SK-MEL-5 (cell line): Measurements from ENCODE around the gene MRPL42. TPM values are rescaled to one million over a fixed set of nuclear protein-coding genes. Genes with fewer than 3 reads are reported as not detected.

ENCODE experiments used
- DNase-seq: peaks from one replicate; pipeline ENCODE4 v3.0.0-alpha.2; 2016; ENCODE audit warnings: low read depth, low spot score
- in situ Hi-C: cut with HindIII; loops from 2 replicates; pipeline ENCODE4 v1.10.0; 2016; ENCODE audit warnings: low sequenced_read_pairs, high pct_unique_total_duplicates, low pct_unique_long_range_greater_than_20kb
- total RNA-seq: library from RNA; depleted of rRNA; stranded (reverse); fragments of >200 nt; shearing (Covaris generic); gene quantifications from 2 replicates; pipeline ENCODE4 v1.2.3, GENCODE V29; 2014

The MRPL42 gene
- total RNA-seq, 1 experiment from 2014 or later: 128 TPM

DNA sequence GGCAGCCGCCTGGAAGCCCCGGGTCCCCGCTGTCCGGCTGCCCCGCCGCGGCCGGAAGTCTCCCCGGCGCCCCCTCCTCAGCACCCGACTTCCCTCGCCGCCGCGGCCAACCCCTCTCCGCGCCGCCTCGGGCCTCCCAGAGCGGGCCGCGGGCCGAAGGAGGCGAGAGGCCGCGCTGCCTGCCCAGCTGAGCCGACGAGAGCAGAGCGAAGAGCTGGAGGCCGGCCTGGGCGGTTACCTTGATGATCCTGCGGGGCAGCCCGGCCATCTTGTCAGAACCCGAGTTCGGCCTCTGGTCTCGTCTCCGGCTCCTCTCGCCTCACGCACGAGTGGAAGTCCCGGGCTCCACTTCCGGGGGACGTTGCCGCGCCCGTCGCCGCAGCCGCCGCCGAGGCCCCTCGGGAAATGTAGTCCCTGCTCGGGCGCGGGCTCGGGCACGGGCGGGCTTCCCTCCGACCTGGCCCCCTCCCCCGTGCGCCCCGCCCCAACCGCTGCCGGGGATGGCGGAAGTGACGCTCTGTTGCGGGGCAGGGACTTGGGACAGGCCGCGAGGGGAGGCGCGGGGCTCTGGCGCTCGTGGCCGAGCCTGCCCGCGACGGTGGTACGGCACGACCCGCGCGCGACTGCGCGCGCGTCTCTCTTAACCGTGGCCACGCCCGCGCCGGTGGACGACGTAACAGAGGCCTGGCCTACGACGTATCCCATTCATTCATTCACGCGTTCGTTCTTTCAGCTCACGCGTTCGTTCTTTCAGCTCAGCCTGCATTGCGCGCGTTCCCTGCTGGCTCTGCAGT lies 25.5 kb upstream of the MRPL42 start, which contains the start of gene UBE2N:
Gene UBE2N (minus strand): TSS at position 331 of the 794 bp plus-strand sequence. CDS start 63 bp downstream, at position 268.
- in situ Hi-C loops: no loop called here
- DNase-seq: peak; percentile 95

DNA sequence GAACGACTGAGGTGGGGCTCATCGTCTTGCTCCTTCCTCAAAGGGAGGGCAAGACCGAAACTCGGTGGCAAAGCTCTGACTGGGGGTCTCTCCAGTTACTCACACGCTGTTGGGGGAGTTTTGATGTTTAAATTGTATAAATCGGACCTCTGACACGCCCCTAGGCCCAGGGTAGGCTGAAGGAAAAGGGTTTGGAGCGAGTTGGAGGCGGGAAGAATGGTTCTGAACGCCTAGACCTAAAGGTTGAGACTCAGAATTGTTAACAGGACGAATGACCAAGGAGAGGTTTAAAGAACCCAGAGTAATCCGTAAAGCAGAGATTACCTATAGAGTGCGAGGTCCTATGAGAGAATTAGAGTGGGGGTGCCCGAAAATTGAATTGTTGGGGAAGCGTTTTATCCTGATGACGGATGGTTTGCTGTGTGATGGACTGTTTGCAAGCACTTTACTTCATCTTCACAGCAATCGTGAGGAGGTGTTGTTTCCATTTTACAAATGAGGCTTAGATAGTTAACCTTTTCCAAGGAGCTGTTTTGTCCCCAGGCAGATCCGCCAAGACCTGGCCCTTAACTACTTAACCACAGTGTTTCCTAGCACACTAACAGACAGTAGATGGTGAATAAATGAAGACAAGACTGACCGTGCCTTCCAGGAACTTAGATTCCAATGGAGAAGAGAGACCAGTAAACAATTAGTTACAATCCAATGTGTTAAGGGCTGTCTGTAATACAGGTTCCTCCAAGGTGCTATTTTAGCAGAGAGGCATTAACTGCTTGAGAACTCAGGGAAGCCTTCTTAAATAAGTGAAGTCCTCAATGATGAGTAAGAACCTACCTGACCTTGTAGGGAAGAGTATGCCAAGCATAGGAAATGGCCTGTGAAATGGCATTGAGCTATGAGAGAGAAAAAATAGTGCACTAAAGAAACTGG lies 24.6 kb upstream of the MRPL42 start:
- DNase-seq: no peak
- in situ Hi-C loops: no loop called here

DNA sequence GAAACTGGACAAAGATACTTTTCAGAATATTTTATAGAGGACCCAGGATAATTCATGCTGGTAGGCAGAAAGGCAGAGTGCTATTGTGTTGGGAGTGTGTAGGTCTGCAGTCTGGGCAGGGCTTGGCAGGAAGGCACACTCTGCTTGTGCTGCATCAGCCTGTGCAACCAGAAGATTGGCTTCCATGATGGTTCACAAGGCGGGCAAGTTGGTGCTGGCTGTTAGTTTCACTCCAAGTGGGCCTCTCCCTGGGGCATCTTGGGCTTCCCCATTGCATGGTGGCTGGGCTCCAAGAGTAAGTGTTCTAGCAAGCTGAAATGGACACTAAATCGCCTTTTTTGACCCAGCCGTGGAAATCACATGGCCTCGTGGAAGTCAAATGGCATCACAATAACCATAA lies 23.7 kb upstream of the MRPL42 start:
- in situ Hi-C loops: no loop called here
- DNase-seq: no peak

DNA sequence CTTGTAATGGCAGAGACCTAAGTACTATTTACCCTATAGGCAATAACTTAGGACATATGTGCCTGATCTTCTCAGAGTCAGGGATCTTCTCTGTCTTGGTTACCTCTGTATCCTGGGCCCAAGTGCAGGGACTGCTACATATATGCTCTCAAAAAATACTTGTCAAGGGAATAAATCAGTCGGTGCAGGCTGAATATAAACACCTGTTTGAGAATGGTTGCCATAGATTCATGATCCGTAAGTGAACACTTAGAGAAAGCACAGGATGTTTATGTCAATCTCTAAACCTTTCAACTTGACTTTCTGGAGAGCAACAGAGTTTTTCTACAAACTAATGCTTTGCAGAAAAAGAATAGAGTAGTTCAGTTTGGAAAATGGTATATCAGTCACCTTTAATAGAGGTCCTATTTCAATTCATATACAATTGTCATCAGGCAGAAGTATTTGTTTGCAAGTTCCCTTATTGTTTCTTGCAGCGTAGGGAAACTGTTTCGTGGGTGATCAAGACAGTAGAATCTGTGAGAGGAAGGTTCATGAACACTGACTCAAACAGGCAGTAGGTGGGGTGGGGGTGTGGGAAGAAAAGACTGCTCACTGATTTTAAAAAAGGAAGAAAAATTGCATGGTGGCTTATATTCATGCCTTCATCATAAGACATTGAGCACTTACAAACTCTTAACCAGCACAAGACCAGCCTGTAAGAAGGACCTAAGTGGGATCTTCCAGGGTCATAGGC lies 19.6 kb upstream of the MRPL42 start:
- no peak for DNase-seq
- in situ Hi-C loops: no loop called here

DNA sequence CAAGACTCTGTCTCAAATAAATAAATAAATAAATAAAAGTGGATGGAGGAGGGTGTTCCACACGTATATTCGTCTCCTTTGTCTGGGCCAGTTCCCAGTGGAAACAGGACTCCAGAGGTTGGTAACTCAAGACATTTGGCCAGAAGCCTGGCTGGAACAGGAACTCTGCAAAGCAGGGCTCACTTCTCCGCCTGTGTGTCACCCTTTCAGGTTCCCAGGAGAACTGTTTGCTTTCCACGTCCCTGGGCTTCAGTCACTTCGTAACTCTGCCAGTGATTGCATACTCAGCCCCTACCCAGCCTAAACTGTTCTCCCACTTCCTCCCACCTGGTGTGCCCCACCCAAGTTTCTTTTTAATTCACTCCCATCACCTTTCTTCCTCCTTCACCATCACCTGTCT lies 18.5 kb upstream of the MRPL42 start:
- in situ Hi-C loops: no loop called here
- no peak for DNase-seq

DNA sequence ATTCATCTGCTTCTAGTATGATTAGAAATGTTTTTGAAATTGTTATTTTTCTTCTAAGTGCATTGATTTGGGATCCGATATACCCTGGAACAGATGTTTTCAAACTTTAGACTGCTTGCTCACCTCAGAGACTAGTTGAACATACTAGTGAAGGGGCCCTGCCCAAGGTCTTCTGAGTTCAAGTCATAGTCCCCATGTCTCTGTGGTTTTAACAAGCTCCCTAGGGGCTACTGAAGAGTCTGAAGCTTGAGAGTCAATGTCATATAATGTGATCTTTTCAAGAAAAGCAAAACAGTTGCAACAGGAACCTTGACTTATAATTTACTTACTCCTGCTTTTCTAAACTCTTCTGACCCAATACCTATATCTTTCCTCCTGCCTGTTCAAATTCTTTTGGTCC lies 18.0 kb upstream of the MRPL42 start:
- no peak for DNase-seq
- in situ Hi-C loops: no loop called here

DNA sequence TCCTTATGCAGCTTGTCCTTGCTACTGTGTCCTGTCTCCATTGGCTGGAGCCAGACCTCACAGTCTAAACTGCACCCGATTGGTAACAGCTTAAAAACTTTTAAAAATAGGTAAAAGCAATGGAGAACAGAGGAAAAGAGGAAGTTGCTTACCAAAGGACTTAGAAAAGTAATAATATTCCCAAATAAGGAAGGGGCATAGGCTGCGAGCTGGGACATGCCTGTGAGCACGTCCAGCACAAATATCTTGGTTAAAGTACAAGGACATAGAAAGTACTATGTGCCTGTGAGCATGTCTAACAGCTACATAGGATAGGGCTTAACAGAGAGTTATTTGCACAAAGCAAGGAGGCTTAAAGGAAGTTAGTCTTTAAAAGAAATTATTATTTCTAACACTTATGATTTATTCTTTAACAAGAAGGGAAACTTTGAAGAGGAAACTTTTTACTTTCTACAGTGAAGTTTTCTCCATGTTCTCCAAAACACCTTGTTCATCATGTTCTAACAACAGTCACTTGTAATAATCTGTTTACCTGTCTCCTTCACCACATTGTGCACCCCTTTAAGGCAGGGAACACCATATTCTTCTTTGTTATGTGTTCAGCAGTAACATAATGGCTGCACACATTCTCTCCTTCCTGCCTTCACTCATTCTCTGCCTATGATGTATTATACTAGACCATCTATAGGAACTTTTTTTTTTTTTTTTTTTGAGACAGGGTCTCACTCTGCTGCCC lies 15.7 kb upstream of the MRPL42 start:
- DNase-seq: no peak
- in situ Hi-C loops: no loop called here

DNA sequence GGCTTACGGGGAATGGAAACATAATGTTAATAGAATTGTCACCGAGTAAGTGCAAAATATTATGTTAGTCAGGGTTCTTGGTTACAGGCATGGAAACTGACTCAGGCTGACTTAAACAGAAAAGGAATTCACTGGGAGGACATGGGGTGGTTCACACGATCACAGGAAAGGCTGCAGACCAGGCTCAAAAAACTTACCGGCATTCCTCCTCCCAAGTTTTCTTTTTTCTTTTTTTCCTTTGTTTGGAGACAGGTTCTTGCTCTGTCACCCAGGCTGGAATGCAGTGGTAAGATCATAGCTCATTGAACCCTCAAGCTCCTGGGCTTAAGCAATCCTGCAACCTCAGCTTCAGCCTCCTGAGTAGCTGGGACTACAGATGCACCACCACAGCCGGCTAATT lies 13.7 kb upstream of the MRPL42 start:
- in situ Hi-C loops: no loop called here
- no peak for DNase-seq

DNA sequence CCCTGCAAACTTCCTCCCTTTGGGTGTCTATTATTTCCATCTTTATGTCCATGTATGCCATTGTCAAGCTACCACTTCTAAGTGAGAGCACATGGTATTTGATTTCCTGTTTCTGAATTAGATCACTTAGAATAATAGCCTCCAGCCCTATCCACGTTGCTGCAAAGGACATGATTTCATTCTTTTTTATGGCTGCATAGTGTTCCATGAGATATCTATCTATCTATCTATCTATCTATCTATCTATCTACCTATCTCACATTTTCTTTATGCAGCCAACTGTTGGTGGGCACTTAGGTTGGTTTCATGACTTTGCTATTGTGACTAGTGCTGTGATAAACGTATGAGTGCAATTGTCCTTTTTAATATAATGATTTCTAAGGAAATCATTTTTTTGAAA lies 11.2 kb upstream of the MRPL42 start:
- in situ Hi-C loops: no loop called here
- no peak for DNase-seq

DNA sequence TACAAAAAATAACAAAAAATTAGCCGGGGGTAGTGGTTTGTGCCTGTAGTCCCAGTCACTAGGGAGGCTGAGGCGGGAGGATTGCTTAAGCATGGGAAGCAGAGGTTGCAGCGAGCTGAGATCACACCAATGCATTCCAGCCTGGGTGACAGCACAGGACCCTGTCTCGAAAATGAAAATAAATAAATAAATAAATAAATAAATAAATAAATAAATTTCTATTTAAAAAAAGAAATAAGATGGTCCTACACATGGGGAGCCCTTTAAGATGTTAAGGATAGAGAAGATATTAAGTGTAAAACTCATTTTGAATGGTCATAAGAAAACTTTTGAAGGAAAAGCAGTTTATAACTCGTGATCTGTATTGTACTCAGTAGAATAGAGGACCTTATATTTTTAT lies 8.2 kb upstream of the MRPL42 start:
- DNase-seq: no peak
- in situ Hi-C loops: no loop called here

DNA sequence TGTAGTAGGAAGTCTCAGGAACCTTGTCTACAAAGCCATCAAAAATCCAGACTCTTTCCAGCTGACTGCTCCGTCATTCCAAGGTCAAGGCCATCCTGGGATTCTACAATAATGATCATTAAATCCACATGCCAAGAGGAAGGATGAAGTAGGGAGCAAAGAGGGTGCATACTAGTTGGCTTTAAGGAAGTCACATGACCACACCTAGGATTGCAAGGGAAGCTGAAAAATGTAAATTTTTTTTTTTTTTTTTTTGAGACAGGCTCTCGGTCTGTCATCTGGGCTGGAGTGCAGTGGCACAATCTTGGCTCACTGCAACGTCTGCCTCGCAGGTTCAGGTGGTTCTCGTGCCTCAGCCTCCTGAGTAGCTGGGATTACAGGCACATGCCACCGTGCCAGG lies 7.3 kb upstream of the MRPL42 start:
- in situ Hi-C loops: no loop called here
- DNase-seq: no peak

DNA sequence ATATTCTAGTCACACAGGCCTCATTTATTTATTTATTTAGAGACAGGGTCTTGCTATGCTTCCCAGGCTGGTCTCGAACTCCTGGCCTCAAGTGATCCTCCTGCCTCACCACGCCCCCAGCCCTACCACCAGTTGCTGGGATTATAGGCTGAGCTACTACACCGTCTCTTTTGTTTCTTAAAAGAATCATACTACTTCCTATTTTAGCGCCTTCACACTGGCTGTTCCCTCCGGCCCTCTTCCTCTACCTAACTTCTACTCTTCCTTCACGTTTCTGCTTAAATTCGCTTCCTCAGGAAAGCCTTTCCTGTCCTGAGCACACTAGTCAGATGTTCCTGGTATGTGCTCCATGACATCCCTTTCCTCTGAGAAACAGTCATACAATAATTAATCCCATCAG lies 6.4 kb upstream of the MRPL42 start:
- in situ Hi-C loops: no loop called here

DNA sequence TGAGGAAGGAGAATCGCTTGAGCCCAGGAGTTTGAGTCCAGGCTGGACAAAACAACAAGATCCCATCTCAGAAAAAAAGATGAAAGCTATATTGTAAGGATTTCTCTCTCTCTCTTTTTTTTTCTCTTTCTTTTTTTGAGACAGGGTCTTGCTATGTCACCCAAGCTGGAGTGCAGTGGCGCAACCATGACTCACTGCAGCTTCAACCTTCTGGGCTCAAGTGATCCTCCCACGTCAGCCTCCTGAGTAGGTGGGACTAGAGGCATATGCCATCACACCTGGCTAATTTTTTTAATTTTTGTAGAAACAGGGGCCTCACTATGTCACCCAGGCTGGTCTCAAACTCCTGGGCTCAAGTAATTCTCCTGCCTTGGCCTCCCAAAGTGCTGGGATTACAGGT lies 5.8 kb upstream of the MRPL42 start:
- no peak for DNase-seq
- in situ Hi-C loops: no loop called here

More for the DNA sequence above, 6.4 kb upstream of the MRPL42 start:
- DNase-seq: no peak

DNA sequence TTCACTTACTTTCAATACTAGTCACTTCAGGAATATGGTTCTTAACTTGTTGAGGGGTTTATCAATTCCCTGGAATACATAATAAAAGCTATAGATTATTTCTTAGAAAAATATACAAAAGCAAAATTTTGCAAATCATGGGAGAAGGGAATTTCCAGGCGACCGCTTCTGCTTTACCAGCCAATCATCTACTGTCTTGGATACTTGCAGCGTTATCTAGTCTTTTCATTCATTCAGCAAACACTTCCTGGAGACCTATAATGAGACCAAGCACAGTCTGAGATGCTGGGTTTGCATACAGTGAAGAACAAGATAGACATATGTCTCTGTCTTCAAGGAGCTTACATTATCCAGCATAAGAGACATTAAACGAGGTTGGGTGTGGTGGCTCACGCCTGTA lies 1.5 kb upstream of the MRPL42 start:
- in situ Hi-C loops: no loop called here
- DNase-seq: no peak

DNA sequence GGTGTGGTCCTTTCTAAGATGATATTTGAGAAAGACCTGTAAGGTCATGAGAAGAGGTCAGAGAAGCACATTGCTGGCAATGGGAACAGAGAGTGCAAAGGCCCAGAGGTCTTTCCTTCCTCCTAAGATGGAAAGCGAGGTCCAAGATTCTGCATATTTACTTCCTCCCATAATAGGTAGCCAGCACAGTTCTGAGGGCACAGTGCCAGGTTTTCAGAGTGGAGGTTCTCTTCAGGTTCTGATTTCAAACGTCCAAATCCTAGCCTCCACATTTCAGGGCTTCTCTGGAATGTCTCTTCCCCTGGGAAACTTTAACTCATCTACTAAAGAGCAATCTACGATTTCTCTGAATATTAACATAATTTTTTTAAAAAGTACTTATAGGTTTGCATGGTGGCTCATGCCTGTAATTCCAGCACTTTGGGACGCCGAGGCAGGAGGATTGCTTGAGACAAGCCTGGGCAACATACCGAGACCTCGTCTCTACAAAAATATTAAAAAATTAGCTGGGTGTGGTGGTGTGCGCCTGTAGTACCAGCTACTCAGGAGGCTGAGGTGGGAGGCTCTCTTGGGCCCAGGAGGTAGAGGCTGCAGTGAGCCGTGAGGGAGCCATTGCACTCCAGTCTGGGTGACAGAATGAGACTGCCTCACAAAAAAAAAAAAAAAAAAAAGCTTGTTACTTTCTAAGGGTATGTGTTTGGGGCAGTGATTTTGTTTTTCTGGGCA lies 526 bp upstream of the MRPL42 start:
- in situ Hi-C loops: no loop called here
- no peak for DNase-seq

DNA sequence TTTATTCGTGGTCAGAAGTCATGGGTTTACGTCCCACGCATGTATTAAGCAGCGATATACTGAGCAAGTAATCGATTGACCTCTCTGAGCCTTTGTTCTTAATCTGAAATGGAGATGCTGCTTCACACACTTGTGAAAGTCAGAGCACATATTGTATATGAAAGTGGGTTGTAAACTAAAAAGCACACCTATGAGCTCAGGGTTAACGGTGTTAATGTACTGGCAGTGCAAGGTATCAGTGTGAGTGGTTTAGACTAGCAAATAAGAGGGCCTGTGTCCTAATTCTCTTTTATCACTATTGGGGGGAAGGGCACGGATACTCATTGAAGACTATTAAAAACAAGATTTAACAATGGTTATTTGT lies 676 bp downstream of the MRPL42 start:
- no peak for DNase-seq
- in situ Hi-C loops: no loop called here

DNA sequence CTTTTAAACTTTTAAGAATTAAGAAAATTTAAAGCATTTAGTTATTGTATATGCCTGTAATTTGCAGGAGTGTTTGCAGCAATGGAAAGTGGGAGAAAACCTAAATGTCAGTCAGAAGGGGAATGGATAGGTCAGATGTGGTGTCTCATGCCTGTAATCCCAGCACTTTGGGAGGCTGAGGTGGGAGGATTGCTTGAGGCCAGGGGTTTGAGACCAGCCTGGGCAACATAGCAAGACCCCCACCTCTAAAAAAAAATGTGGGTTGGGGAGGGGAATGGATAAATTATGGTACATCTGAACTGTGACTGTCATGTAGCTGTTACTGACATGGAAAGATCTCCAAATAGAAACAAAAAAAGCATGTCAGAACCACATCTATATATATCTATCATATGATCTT lies 2.1 kb downstream of the MRPL42 start:
- in situ Hi-C loops: no loop called here
- no peak for DNase-seq
